Renal cortical epithelial cell (primary cell): ENCODE measurements around the gene GOLGA8O. TPM values are rescaled to one million over a fixed set of nuclear protein-coding genes. Genes with fewer than 3 reads are reported as not detected.
"Not testable (repeated sequence)": the region's sequence is repeated elsewhere in the genome, so short reads cannot be mapped to it uniquely, and the experiment has no call there.

Experiments used
- DNase-seq: peaks from one replicate; pipeline ENCODE4 v3.0.0-alpha.2; 2011; ENCODE audit warnings: low read depth
- total RNA-seq: library from RNA; depleted of rRNA; stranded (reverse); fragments of >200 nt; gene quantifications from 2 replicates; pipeline ENCODE4 v1.2.3, GENCODE V29; 2014

GOLGA8O gene, protein sequence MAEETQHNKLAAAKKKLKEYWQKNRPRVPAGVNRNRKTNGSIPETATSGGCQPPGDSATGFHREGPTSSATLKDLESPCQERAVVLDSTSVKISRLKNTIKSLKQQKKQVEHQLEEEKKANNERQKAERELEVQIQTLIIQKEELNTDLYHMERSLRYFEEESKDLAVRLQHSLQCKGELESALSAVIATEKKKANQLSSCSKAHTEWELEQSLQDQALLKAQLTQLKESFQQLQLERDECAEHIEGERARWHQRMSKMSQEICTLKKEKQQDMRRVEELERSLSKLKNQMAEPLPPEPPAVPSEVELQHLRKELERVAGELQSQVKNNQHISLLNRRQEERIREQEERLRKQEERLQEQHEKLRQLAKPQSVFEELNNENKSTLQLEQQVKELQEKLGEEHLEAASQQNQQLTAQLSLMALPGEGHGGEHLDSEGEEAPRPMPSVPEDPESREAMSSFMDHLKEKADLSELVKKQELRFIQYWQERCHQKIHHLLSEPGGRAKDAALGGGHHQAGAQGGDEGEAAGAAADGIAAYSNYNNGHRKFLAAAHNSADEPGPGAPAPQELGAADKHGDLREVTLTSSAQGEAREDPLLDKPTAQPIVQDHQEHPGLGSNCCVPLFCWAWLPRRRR
- 0.20 TPM in 1 of 2 replicates, not detected in the other for total RNA-seq

DNA sequence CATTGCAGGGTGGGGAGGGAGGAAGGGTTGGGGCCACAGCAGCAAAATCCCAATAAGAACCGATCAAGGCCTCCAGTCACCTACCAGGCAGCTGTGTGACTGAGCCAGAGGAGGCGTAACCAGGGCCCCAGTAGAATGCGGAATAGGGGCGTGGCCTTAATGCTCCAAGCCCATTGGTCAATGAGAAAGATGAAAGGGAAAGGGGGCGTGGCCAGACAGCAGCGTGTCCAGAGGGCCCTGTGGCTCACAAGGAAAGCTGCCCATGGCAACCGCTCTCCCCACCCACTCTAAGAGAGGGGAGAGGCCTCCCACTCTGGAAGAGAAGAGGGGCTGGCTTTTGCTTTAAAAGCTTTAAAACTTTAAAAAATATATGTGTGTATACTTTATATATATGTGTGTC lies at the start of gene GOLGA8O:
Gene GOLGA8O, minus strand, starts transcription at position 101 of the 400 bp plus-strand sequence. Its CDS starts 98 bp downstream, at position 3.
- not testable (repeated sequence) for DNase-seq

DNA sequence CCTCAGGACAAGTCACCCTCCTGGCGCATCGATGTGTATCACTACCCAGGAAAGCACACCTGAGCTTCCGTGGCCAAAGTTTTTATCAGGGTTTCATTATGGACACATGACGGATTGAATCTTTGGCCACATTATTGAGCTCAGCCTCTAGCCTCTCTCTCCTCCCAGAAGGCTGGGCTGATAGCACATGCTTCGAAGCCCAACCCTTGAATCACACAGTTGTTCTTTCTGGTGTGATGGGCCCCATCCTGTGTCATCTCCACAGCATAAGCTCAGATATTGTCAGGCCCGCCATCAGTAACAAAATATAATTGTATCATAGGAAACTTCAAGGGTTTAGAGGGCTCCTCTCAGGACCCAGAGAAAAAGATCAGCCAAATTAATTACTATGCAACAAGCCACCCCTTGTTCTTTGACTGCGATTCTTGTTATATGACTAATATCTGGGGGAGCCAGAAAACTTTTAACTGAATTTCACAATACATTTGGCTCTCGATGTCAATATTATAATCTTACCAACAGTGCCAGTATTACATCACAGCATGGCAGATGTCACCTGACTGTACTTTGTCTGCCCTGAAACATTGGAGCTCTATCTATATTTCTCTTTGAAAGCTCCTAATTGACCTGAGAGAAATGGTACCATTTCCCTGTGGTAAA lies 48.8 kb upstream of the GOLGA8O start:
- not testable (repeated sequence) for DNase-seq

GRCh38 chr15:32502946-32503345 lies 47.5 kb upstream of the GOLGA8O start:
- DNase-seq, result not testable (repeated sequence)

DNA sequence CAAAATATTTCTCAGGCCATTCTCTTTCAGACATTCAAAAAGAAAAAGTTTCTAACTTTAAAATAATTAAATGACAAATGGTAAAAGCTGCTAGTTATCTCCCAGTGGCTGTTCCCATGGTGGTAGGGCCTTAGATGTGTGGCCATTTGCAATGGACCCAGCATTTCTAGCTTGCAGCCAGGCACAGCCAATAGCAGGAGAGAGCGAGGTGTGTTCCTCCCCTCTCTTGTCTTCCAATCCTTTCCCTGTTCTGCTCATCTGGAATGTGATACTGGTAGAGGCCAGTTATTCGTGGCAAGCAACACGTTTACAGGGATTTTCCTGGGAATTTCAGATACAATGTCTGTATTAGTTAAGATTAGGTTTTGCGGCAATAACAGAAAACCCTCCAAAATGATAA lies 37.3 kb upstream of the GOLGA8O start:
- DNase-seq, result not testable (repeated sequence)

DNA sequence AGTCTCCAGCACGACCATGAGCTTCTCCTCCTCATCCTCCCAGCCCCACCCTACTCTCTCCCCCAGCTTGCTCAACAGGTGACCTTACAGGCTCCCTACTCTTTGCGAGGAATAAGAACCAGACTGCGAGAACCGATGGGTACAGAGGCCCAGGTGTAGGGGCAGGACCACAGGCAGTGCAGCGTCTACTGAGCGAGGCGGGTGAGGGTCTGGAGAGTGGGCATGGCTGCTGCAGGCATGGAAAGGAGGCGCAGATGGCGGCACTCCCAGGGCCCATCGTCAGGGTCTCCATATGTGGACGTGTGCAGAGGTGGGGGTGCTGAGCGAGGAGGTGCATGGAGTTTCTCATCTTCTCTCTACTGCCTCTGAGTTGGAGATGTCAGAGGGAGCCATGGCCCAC lies 31.0 kb upstream of the GOLGA8O start:
- not testable (repeated sequence) for DNase-seq

- DNase-seq, result not testable (repeated sequence)
Observed at GRCh38 chr15:32483377-32483776, 27.9 kb upstream of the GOLGA8O start.

DNA sequence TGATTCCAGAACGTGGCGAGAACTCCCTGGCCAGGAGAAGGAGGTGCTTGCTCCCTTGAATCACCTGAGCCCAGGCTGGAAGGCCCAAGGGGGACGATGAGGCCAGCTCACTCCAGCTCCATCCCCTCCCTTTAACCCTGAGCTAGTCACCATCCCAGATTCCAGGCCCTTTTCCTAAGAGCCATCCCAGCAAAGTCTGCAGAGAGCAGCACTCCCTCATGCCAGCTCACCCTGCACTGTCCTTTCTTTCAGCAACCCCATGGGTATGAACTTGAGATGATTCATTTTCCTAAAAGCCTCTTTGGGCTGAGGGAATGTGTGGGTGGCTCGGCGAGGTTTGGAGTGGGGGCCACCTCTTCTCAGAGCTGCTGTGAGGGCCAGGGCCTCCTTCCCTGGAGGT lies 26.2 kb upstream of the GOLGA8O start:
- DNase-seq, result not testable (repeated sequence)

DNA sequence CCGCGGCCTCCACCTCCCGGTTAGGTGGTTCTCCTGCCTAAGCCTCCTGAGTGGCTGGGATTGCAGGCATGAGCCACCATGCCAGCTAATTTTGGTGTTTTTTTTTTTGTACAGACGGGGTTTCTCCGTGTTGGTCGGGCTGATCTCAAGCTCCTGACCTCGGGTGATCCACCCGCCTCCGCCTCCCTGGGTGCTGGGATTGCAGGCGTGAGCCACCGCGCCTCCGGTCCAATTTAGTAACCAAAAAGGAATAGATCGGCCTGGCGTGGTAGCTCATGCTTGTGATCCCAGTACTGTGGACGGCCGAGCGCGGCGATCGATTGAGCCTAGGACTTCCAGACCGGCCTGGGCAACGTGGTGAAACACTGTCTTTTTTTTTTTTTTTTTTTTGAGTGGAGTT lies 12.6 kb upstream of the GOLGA8O start:
- DNase-seq, result not testable (repeated sequence)

GRCh38 chr15:32440445-32440977 lies 14.9 kb downstream of the GOLGA8O start:
- DNase-seq, result not testable (repeated sequence)

- DNase-seq, result not testable (repeated sequence)
Observed at GRCh38 chr15:32434102-32434963, 21.1 kb downstream of the GOLGA8O start.

DNA sequence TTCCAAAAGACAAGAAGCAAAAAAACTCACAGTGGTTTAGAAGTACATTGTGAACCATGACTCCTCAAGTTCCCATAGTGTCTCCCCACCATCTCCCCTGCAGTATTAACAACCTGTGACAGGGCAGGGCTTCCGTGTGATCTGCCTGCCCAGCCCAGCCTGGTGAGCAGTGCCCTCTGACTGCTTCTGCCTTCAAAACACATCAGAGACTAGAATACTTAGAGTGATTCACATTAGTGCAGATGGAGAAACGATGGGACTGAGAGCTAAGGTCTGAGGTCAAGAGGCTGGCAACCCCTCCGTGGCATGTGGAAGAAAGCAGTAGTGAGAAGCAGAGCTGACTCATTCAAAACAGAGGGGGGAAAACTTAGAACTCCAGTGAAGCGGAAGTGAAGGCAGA lies 27.8 kb downstream of the GOLGA8O start:
- DNase-seq, result not testable (repeated sequence)

DNA sequence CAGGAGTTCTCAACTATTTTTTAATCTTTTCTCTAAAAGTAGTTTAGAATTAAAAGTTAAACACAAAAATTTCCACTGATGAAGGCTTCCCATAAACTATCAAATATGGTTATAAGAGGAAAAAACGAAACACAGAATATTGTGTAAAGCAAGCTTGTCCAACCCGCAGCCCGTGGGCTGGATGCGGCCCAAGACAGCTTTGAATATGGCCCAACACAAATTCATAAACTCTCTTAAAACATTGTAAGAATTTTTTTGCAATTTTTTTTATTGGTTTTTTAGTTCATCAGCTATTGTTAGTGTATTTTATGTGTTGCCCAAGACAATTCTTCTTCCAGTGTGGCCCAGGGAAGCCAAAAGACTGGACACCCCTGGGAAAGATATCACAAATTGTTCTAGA lies 28.9 kb downstream of the GOLGA8O start:
- DNase-seq, result not testable (repeated sequence)

DNA sequence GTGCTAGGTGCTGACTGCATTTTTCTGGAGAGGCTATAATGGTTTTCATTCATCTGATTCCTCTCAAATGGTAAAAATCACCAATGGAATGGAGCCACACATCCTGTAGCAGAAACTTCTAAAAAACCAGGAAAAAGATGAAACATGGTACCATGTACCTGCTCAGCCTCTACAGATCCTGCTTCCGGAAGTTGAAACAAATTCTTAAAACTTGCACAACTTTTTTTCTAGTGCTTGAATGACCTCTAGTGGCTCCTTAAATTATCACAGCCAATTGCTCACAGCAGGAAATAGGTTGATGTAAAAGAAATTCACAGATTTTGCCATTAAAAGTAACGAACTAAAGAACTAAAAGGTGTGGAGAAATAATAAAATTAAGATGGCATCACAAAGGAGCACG lies 47.5 kb downstream of the GOLGA8O start:
- DNase-seq, result not testable (repeated sequence)

DNA sequence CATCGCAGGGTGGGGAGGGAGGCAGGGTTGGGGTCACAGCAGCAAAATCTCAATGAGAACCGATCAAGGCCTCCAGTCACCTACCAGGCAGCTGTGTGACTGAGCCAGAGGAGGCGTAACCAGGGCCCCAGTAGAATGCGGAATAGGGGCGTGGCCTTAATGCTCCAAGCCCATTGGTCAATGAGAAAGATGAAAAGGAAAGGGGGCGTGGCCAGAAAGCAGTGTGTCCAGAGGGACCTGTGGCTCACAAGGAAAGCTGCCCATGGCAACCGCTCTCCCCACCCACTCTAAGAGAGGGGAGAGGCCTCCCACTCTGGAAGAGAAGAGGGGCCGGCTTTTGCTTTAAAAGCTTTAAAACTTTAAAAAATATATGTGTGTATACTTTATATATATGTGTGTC lies 52.2 kb downstream of the GOLGA8O start, which contains the start of gene GOLGA8K:
Gene GOLGA8K, minus strand, starts transcription at position 101 of the 400 bp plus-strand sequence. Its CDS starts 98 bp downstream, at position 3.
- not testable (repeated sequence) for DNase-seq

- DNase-seq, result not testable (repeated sequence)
Observed at GRCh38 chr15:32396522-32396921, 58.9 kb downstream of the GOLGA8O start.

Other genes starting within 250 kb of the GOLGA8O start
- gene GOLGA8K, start 52.3 kb downstream of the GOLGA8O start, total RNA-seq, result 0.40 TPM in 1 of 2 replicates, not detected in the other
- gene GOLGA8N, start 137.8 kb upstream of the GOLGA8O start, total RNA-seq, result 0.35 and 2.7 TPM in 2 replicates
- gene ARHGAP11A, start 159.9 kb upstream of the GOLGA8O start, total RNA-seq, result 4.5 and 14.1 TPM in 2 replicates
- 2.4 and 12.0 TPM in 2 replicates for gene SCG5, start 186.1 kb upstream of the GOLGA8O start, total RNA-seq